Renal pelvis (tissue), 12 donors: Measurements from ENCODE around the gene REC114. TPM values are rescaled to one million over a fixed set of nuclear protein-coding genes. Genes with fewer than 3 reads are reported as not detected.
"Not testable (repeated sequence)": the region's sequence is repeated elsewhere in the genome, so short reads cannot be mapped to it uniquely, and the experiment has no call there.

Experiments
- DNase-seq: peaks from one replicate; pipeline ENCODE4 v3.0.0-alpha.2; 2013
- long read RNA-seq, 16 experiments: transcript quantifications; one replicate each; lab custom pipeline, GENCODE V29; 2026
- polyA plus RNA-seq, 3 donors: library from polyadenylated mRNA; unstranded; fragments of 120-200 nt; gene quantifications; one replicate each; pipeline ENCODE4 v1.2.1, GENCODE V29; 2013; ENCODE audit not compliant: insufficient read length in 3 of 3

The REC114 gene
- polyA plus RNA-seq = under 1 TPM in 1 of 3 donors, not detected in 2; 0.55 TPM
- long read RNA-seq, donor 1, partial matches to known transcripts = 77 of 171 reads
- long read RNA-seq, donor 1, other reads (novel, unspliced or antisense) = 94 of 171 reads
- long read RNA-seq, donor 2, partial matches to known transcripts = 240 of 255 reads
- long read RNA-seq, donor 2, other reads (novel, unspliced or antisense) = 15 of 255 reads
- long read RNA-seq, donor 3, partial matches to known transcripts = 126 of 134 reads
- long read RNA-seq, donor 3, other reads (novel, unspliced or antisense) = 8 of 134 reads
- long read RNA-seq, donor 4 = 0 reads
- long read RNA-seq, donor 5 = 0 reads
- long read RNA-seq, donor 6, partial matches to known transcripts = 42 of 154 reads
- long read RNA-seq, donor 6, other reads (novel, unspliced or antisense) = 112 of 154 reads
- long read RNA-seq, donor 7, partial matches to known transcripts = 290 of 290 reads
- long read RNA-seq, donor 7, other reads (novel, unspliced or antisense) = 0 of 290 reads
- long read RNA-seq, donor 8, partial matches to known transcripts = 77 of 82 reads
- long read RNA-seq, donor 8, other reads (novel, unspliced or antisense) = 5 of 82 reads
- long read RNA-seq, donor 9 = 0 reads
- long read RNA-seq, donor 10 = 0 reads
- long read RNA-seq, donor 11, partial matches to known transcripts = 43 of 94 reads
- long read RNA-seq, donor 11, other reads (novel, unspliced or antisense) = 51 of 94 reads
- long read RNA-seq, donor 12 = 0 reads
- long read RNA-seq, donor 13 = 0 reads
- long read RNA-seq, donor 14 = 0 reads
- long read RNA-seq, donor 15 = 0 reads
- long read RNA-seq, donor 16, partial matches to known transcripts = 67 of 185 reads
- long read RNA-seq, donor 16, other reads (novel, unspliced or antisense) = 118 of 185 reads

DNA sequence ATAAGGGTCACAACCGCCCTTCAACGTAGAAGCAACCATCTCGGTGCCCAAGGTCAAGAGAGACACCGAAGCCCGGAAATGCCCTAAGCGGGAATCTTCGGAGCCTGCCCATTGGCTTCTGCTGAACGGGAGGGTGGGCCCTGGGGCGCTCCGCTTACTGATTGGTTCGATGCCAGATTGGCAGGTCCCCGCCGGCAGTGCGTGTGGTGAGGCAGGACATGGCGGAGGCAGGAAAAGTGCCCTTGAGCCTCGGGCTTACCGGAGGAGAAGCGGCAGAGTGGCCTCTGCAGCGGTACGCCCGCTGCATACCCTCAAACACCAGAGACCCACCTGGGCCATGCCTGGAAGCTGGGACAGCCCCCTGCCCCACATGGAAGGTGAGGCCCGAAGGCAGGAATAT is at the start of gene REC114:
REC114 (plus strand) TSS at position 197 of the 400 bp plus-strand sequence; CDS start at position 219, 22 bp downstream.
- DNase-seq = no peak

DNA sequence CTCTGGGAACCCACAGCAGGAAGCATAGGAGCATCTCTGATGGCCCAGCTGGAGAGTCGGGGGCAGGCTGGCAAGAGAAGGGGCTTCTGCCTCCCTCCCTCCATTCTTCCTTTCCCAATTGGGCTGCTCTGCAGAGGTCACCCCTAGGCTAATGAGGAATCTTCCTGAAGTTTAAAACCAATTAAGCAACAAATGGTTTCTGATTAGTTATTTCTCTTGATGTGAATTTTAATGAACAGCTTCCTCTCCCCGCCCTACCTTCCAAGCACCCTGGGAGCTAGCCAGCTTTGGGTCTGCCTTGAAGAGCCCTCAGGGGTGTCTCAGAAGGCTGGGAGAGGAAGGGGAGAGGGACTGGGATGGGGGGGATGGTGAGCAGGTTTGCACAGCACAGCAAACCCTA is 49.6 kb upstream of the REC114 start:
- no peak for DNase-seq

- DNase-seq = no peak
Observed at GRCh38 chr15:73394782-73395181, 48.2 kb upstream of the REC114 start.

- DNase-seq = no peak
Observed at GRCh38 chr15:73395671-73396070, 47.3 kb upstream of the REC114 start.

DNA sequence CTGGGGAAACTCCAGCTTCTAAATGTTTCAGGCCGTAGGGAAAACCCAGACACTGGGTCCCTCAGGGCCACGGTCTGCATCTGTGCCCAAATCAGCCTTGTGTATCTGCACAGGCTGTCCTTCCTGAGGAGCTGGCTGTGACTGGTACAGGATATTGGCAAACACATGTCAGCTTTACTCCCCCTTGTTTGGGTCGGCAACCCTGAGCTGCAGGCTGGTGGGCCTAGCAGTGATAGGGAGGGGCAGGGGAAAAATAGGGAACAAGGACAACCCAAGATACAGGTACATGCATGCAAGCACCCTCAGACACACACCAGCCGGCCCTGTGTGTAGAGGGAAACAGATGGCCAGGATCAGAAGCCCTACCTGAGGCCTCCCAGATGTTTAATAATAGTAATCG is 45.5 kb upstream of the REC114 start:
- DNase-seq = no peak

- DNase-seq = no peak
Observed at GRCh38 chr15:73398861-73399260, 44.1 kb upstream of the REC114 start.

DNA sequence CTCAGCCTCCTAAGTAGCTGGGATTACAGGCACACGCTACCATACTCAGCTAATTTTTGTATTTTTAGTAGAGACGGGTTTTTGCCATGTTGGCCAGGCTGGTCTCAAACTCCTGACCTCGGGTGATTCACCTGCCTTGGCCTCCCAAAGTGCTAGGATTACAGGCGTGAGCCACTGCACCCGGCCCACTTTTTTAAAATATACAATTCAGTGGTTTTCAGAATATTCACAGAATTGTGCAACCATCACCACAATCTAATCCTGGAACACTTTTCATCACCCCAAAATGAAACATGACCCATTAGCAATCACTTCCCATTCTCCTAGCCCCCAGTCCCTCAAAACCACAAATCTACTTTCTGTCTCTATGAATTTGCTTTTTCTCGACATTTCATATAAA is 42.7 kb upstream of the REC114 start:
- DNase-seq = not testable (repeated sequence)

DNA sequence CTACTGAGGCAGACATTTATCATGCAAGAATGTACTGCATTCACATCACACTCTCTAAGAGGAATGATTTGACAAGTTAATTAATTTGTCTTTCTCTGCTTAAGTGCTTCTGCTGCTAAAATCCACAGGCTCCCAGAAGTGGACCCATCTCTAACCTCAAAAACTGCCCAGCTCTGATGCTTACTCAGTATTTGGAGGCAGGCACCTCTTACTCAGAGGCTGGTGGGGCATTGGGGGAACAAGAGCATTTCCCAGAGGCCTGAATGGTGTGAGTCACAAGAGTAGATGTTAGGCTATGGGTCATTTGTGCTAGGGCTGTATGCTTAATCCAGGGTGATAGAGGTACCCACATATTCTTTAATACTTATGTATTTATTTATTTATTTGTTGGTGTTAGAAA is 39.8 kb upstream of the REC114 start:
- DNase-seq = no peak

DNA sequence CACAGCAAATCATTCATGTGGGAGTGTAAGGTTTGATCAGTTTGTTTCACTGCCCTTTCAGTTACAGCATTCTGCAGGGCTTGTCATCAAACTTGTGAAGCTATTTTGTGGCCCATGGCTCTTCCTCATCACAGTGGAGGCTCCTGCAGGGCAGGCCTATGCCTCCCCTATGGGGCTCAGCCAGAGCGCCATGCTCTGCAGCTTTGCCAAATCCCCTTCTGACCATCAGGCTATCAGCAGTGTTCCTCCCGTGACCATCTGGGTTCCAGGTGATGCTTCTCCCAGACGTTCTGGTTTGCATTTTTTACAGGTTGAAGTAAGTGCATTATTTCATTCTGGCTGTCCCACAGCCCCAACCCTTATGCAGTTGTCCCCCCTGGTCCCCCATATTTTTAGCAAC is 28.1 kb upstream of the REC114 start:
- DNase-seq = no peak

- DNase-seq = no peak
Observed at GRCh38 chr15:73424506-73424905, 18.5 kb upstream of the REC114 start.

- no peak for DNase-seq
Observed at GRCh38 chr15:73425510-73425909, 17.5 kb upstream of the REC114 start.

DNA sequence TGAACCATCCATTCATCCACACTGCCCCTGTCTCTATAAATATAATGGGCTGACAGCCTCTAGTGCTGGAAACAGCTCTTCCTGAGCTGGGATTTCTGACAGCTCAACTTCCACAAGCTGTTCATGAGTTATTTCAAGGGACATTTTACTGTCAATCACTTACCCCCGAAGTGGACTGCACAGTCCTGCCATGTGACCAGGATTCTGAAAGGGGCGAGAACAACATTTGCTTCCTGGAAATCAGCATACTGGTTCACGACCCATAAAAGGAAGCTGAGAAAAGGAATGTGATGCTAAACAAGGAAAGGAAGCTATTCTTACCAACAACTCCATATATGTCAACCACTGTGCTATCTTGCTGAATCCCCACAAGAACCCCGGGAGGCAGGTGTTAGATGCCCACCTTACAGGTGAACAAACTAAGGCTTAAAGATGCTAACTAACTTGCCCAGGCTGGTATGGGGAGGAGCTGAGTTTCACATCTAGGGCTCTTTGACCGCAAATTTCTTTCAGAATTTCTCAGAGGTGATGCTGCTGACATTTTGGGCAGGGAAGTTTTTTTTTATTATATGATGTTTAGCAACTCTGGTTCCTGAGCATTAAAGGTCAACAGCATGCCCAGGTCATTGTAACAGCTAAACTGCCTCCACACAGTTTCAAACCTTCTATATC is 16.5 kb upstream of the REC114 start:
- no peak for DNase-seq

GRCh38 chr15:73431329-73431728 is 11.6 kb upstream of the REC114 start:
- DNase-seq = not testable (repeated sequence)

GRCh38 chr15:73433873-73434272 is 9.1 kb upstream of the REC114 start:
- no peak for DNase-seq

DNA sequence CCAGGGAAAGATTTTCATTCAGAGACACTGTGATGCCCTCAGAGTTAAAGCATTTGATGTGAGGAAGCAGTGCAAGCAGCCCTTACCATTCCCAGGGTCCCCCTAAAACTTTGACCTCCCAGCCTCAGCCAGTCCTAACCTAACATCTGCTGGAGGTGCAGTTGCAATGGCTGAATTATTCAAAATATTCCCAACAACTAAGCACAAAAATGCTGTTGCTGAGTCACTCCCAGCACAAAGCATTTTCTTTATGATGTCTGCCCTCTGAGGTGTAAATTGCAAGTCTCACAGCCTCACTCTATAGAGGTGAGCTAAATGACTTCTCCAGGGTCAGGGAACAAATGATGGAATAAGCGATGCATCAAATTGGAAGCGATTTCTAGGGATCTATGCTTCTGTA is 6.4 kb upstream of the REC114 start:
- DNase-seq = no peak

GRCh38 chr15:73437543-73438109 is 5.3 kb upstream of the REC114 start:
- DNase-seq = no peak

DNA sequence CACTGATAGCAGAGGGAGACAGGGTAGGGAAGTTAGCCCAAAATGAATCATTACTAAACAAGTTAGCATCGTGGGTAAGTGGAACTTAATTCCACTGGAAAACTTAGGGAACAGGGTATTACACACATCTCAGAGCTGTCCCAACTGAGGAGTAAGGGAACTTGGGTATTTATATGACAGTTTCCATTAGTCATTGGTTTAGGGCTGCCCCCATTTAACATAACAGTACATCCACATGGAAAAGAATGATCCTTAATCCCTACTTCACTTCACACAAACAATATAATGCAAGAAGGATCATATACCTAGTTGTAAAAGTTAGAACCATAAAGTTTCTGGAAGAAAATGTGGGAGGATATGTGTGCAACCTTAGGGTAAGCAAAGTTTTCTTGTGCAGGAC is 4.3 kb upstream of the REC114 start:
- DNase-seq = no peak

- no peak for DNase-seq
Observed at GRCh38 chr15:73440571-73440970, 2.4 kb upstream of the REC114 start.

DNA sequence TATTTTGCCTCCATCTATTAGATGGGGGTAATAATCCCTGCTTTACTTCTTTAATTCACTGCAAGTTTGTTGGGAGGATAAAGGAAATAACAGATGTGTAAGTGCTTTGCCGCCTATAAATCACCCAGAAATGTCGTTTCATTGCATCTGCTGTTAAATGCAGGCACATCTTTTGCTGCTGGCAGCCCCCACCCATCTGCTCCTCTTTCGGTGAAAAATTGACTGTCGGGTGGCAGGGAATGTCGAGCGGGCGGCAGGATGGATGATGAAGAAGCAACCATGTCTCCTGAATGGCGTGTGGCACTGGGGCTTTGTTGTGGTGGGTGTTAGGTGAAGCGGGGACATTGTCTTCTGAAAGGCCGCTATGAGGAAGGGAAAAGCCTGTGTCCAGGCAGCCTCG is 543 bp upstream of the REC114 start:
- no peak for DNase-seq

- DNase-seq = not testable (repeated sequence)
Observed at GRCh38 chr15:73447471-73447870, 4.5 kb downstream of the REC114 start.

- not testable (repeated sequence) for DNase-seq
Observed at GRCh38 chr15:73448158-73448758, 5.3 kb downstream of the REC114 start.

DNA sequence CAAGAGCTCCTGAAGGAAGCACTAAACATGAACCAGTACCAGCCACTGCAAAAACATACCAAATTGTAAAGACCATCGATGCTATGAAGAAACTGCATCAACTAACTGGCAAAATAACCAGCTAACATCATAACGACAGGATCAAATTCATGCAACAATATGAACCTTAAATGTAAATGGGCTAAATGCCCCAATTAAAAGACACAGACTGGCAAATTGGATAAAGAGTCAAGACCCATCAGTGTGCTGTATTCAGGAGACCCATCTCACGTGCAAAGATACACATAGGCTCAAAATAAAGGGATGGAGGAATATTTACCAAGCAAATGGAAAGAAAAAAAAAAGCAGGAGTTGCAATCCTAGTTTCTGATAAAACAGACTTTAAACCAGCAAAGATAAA is 7.0 kb downstream of the REC114 start:
- DNase-seq = not testable (repeated sequence)
